Activated CD4-positive, alpha-beta T cell treated with anti-CD3 and anti-CD28 coated beads, Interleukin-2, amount 50 U/mL, for 24 hours (primary cell): ENCODE data around the gene ID4.

Source experiments
- DNase-seq, 2 donors: peaks; one replicate each; pipeline ENCODE4 v3.0.0-alpha.2; 2020; ENCODE audit warnings: low read depth in 1 of 2, low spot score in 1 of 2

ID4 gene

GRCh38 chr6:19857139-19857538 is 20.0 kb downstream of the ID4 start:
- no peak for DNase-seq

- DNase-seq = no peak
These were observed 20.5 kb downstream of the ID4 start for GRCh38 chr6:19857703-19858102.

GRCh38 chr6:19860235-19860877 is 23.2 kb downstream of the ID4 start:
- DNase-seq = no peak

- no peak for DNase-seq
These were observed 27.1 kb downstream of the ID4 start for GRCh38 chr6:19864285-19864684.

- DNase-seq = no peak
These were observed 28.0 kb downstream of the ID4 start for GRCh38 chr6:19865178-19865577.

- DNase-seq = no peak
These were observed 29.2 kb downstream of the ID4 start for GRCh38 chr6:19866173-19866984.

GRCh38 chr6:19866985-19867627 is 29.9 kb downstream of the ID4 start:
- DNase-seq = no peak

- no peak for DNase-seq
These were observed 32.3 kb downstream of the ID4 start for GRCh38 chr6:19869464-19869863.

- DNase-seq = no peak
These were observed 33.2 kb downstream of the ID4 start for GRCh38 chr6:19870322-19870721.

- no peak for DNase-seq
These were observed 35.9 kb downstream of the ID4 start for GRCh38 chr6:19873031-19873430.

- DNase-seq = no peak
These were observed 39.5 kb downstream of the ID4 start for GRCh38 chr6:19876672-19877071.

GRCh38 chr6:19879663-19880062 is 42.5 kb downstream of the ID4 start:
- no peak for DNase-seq

GRCh38 chr6:19880066-19880465 is 42.9 kb downstream of the ID4 start:
- DNase-seq = no peak

- DNase-seq = no peak
These were observed 54.3 kb downstream of the ID4 start for GRCh38 chr6:19891451-19891850.
